IPS-20b (cell line): ENCODE data around the gene UBAP2L.

Source experiments
- H3K27ac ChIP-seq: one replicate; pipeline ENCODE4 v1.5.1; 2013; ENCODE audit warnings: low read length
- H3K27me3 ChIP-seq: 2 replicates; pipeline ENCODE4 v1.6.1; 2013; ENCODE audit warnings: mild to moderate bottlenecking, low read length, inconsistent platforms; ENCODE audit not compliant: insufficient read depth
- H3K36me3 ChIP-seq: 2 replicates; pipeline ENCODE4 v1.6.1; 2013; ENCODE audit warnings: low read depth, mild to moderate bottlenecking, inconsistent platforms, low read length, moderate library complexity; ENCODE audit not compliant: insufficient read depth
- H3K4me1 ChIP-seq: 2 replicates; pipeline ENCODE4 v1.6.1; 2013; ENCODE audit warnings: mild to moderate bottlenecking, control low read depth, inconsistent platforms, low read length, moderate library complexity; ENCODE audit not compliant: insufficient read depth
- H3K4me3 ChIP-seq: 2 replicates; pipeline ENCODE4 v1.5.1; 2013; ENCODE audit warnings: mild to moderate bottlenecking, low read length, inconsistent platforms
- H3K9ac ChIP-seq: 2 replicates; pipeline ENCODE4 v1.6.1; 2013; ENCODE audit warnings: low read depth, mild to moderate bottlenecking, inconsistent platforms, low read length, moderate library complexity
- H3K9me3 ChIP-seq: 2 replicates; pipeline ENCODE4 v1.6.1; 2013; ENCODE audit warnings: mild to moderate bottlenecking, low read depth, low read length, inconsistent platforms; ENCODE audit not compliant: insufficient read depth

The UBAP2L gene

DNA sequence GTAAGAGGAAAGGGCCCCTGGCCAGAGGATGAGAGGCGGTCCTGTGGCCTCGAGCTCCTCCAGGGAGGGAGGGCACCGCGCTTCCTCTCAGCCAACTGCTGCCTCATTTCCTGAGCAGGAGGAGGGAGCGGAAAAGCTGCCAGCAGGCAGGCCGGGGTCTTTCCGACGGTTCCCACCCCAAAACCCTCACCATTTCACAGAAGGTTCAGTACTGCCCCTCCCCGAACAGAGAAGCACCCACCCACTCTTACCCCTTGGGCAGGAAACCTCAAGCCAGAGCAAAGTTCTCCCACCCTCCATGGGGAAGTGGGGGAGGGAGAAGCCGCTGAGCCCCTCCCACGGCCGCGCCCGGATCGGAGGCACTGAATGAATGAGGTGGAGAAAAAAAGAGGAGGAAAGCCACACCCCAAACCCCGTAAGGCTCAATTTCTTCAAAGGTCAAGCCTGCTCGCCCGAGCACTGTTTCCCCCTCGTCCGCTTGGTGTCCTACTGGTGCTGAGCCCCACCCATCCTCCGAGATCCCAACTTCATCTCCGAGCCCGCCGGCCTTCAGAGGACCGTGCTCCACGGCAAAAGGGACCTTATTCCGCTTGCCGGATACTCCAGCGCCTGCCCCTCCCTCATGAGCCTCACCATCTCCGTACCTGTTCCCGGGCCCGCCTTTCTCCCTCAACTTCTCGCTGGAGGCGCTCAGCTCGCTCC is 38.3 kb upstream of the UBAP2L start:
- Histone ChIP-seq H3K27ac (peak overlapping the region; percentile 2), H3K27me3 (no peaks in the 10 kb centered on the region), H3K9me3 (no peaks in the 10 kb centered on the region), H3K9ac (peak overlapping the region; percentile 81), H3K4me1 (peaks cover 43% of the 10 kb centered on the region), H3K36me3 (peaks cover 29% of the 10 kb centered on the region; the same call in 1 of the 2 replicates), H3K4me3 (peak overlapping the region; percentile 83)

DNA sequence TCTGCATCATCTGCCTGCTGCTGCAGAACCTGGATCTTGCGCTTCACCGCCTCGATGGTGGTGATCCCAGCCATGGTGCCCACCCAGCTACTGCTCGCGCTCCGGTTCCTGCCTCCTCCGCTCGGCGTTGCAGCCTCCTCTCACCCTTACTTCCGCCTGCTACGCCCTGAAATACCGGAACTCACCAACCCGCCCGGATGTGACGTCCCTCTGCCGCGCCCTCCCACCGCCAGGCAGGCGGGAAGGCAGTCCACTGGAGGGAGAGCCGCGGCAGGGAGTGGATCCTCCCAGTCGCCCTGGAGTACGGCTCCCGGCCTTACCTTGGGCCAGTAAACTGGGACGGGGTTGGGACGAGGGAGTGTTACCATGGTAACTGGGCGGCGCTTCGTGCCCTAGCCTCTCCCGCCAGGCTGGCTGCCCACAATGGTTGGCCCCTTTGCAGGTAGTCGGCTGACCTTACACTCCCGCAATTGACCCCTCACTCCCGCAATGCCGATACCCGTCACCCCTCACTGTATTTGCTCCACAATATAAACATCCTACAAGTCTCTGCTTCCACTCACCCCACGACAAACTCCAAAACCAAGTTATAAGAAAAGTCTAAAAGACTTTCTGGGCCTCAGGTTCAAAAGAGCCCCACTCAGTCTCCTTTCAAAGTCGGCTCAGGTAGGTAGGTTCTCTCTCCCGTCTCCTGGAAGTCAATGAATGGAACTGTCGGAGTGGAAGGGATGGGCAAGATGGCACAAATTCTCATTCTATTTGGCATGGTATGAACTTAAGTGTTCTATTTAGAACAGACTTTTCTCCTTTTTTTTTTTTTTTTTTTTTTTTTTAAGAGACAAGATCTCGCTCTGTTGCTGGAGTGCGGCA is 37.5 kb upstream of the UBAP2L start:
- Histone ChIP-seq H3K9me3 (no peaks in the 10 kb centered on the region), H3K4me1 (peaks cover 43% of the 10 kb centered on the region), H3K9ac (peak overlapping the region; percentile 86), H3K27me3 (no peaks in the 10 kb centered on the region), H3K36me3 (peaks cover 21% of the 10 kb centered on the region; the same call in 1 of the 2 replicates), H3K27ac (peak overlapping the region; percentile 73), H3K4me3 (peak overlapping the region; percentile 83)

DNA sequence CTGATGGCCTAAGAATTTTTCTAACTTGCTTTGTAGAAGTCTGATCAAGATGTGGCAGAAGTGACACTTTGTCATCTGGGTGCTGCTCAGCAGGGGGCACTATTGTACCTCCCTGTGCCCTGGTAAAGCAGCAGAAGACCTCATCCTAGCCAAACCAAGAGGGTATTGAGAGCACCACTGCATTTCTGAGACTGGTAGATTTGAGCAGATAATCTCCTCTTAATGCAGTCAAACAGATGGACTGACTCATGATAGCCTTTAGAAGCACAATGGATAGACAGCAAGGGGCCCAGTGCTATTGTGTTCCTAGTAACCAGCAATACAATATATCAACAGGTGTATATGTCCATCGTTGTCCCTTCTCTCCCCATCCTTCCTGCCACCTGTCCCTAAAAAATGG is 34.6 kb upstream of the UBAP2L start:
- Histone ChIP-seq H3K4me1 (peaks cover 24% of the 10 kb centered on the region; the same call in 1 of the 2 replicates), H3K9ac (peak overlapping the region; percentile 66; the same call in 1 of the 2 replicates), H3K4me3 (peak overlapping the region; percentile 43), H3K27ac (peak overlapping the region; percentile 63), H3K27me3 (no peaks in the 10 kb centered on the region), H3K36me3 (no peaks in the 10 kb centered on the region), H3K9me3 (no peaks in the 10 kb centered on the region)

DNA sequence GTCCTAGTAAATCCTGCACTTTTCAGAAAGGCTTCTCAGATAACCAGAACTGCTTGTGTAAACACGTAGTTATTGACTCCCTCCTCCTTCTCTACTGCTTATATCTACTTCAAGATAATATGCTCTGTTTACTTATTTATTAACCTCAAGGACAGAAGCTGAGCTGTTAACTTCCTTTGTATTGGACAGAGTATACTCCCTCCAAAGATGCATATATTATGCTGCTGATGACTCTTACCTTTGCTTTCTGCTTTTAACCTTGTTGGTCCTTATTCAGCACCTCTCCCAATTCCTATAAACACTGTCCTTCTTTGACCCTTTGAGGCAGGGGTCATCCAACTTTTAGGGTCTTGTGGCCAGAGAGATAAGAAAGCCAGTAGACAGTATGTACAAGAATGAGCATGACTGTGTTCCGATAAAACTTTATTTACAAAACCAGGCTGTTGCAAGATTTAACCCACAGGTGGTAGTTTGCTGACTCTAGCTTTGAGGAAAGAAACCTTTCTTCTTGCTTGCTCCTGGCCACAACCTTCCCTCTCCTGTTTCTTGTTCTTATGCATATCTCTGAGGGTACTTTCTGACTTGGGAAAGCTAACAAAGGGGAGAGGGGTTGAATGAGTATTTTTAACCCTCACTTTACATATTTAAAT is 33.8 kb upstream of the UBAP2L start:
- Histone ChIP-seq H3K27me3 (no peaks in the 10 kb centered on the region), H3K36me3 (no peaks in the 10 kb centered on the region), H3K4me3 (peak overlapping the region; percentile 43), H3K4me1 (peaks cover 21% of the 10 kb centered on the region; the same call in 1 of the 2 replicates), H3K9ac (peak overlapping the region; percentile 66; the same call in 1 of the 2 replicates), H3K9me3 (no peaks in the 10 kb centered on the region), H3K27ac (peak overlapping the region; percentile 63)

DNA sequence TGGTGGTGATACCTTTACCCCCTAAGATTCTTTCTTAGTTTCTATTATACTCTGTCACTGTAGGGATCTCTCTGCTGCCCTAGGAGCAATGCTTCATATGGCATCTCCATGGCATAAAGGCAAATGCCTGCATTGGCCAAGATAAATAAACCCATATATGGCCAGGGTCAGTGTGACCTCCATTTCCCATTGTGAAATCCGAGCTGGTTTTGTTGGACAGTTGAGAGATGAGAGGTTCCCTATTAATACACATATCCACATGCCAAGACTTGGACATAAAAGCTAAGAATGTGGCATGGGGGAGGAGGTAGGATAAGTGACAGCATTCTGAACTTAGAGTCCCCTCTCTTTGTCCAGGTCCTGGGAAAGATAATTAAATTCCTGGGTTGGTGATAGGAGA is 30.2 kb upstream of the UBAP2L start:
- no peaks in the 10 kb centered on the region for H3K9me3 ChIP-seq

DNA sequence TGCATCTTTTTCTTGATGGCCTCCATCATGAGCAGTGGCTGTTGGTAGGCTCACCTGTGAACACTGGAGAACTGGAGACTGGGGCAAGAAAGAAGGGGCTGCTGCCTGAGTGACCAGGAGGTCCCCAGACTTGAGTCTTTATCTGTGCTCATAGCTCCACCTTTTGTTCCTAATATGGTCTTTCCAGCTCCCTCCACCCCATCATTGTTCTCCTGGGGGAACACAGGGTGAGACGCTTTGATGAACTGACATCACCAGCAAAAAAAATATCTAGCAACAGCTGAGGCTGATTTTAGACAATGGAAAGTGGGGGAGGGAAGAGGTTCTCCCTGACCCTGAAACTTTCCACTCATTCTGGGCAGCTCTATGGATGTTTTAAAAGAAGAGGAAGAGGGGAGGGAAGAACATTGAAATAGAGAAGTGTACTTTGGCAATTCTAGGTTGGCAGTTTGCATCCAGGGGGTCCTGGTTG is 28.7 kb upstream of the UBAP2L start, which contains the start of gene TPM3:
Gene TPM3 (minus strand): TSS at position 111 of the 472 bp plus-strand sequence. CDS start 82 bp downstream, at position 29.
- Histone ChIP-seq H3K27ac (no peak within 1 kb of the TSS), H3K4me3 (no peak within 1 kb of the TSS)

More for the DNA sequence above, 30.2 kb upstream of the UBAP2L start:
- peaks cover 24% of the 10 kb centered on the region; the same call in 1 of the 2 replicates for H3K4me1 ChIP-seq
- H3K9ac ChIP-seq = no peak overlapping the region
- no peak overlapping the region for H3K27ac ChIP-seq
- H3K27me3 ChIP-seq = peaks cover 10% of the 10 kb centered on the region; the same call in 1 of the 2 replicates
- no peaks in the 10 kb centered on the region for H3K36me3 ChIP-seq
- H3K4me3 ChIP-seq = no peak overlapping the region

DNA sequence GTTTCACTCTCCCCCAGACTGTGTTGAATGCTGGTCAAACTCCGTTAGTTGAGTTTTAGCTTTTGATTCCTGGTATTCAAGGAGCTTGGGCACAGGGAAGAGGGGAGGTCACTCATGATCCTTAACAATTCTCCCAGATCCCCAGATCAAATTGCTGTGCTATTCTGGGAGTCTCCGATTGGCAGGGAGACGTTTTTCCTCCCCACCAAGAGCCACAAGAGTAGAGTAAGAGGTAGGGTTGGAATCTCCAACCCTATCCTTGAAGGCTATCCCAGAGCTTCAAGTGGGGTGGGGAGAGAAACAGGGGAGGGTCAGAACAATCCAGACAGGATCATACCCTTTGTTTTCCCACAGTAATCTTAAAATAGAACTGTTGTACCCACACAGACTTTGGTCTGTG is 28.3 kb upstream of the UBAP2L start:
- Histone ChIP-seq H3K36me3 (no peaks in the 10 kb centered on the region), H3K4me1 (peaks cover 8% of the 10 kb centered on the region; the same call in 1 of the 2 replicates), H3K9me3 (no peaks in the 10 kb centered on the region), H3K27me3 (peaks cover 10% of the 10 kb centered on the region; the same call in 1 of the 2 replicates), H3K9ac (peak overlapping the region; percentile 40; the same call in 1 of the 2 replicates), H3K4me3 (no peak overlapping the region), H3K27ac (no peak overlapping the region)

More for the DNA sequence above, 28.7 kb upstream of the UBAP2L start, which contains the start of gene TPM3:
- H3K9ac ChIP-seq = peak within 1 kb of the TSS; percentile 40; the same call in 1 of the 2 replicates
- H3K4me1 ChIP-seq = peaks cover 12% of the 10 kb centered on the region; the same call in 1 of the 2 replicates
- H3K9me3 ChIP-seq = no peaks in the 10 kb centered on the region
- no peaks in the 10 kb centered on the region for H3K36me3 ChIP-seq
- H3K27me3 ChIP-seq = peaks cover 10% of the 10 kb centered on the region; the same call in 1 of the 2 replicates

DNA sequence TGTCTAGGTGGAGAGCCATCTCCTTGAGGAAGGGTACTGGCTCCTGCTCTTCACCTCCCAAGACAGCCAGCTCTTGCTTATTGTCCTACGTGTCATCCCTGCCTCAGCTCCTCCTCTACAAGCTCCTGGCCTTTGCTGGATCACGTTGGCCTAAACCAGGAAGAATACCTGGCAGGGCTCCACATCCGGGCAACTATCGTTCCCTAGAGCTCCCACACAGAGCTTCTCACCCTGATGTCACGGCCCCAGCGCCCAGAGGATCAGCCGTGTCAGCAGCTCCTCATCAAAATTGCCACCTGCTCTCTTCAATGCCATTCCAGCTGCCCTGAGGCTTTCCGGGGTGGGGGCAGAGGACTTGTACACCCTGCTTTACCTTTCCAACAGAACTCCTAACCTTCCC is 26.9 kb upstream of the UBAP2L start:
- Histone ChIP-seq H3K9me3 (no peaks in the 10 kb centered on the region), H3K9ac (no peak overlapping the region), H3K4me1 (peaks cover 3% of the 10 kb centered on the region; the same call in 1 of the 2 replicates), H3K4me3 (no peak overlapping the region), H3K27ac (no peak overlapping the region), H3K36me3 (no peaks in the 10 kb centered on the region), H3K27me3 (peaks cover 10% of the 10 kb centered on the region; the same call in 1 of the 2 replicates)

DNA sequence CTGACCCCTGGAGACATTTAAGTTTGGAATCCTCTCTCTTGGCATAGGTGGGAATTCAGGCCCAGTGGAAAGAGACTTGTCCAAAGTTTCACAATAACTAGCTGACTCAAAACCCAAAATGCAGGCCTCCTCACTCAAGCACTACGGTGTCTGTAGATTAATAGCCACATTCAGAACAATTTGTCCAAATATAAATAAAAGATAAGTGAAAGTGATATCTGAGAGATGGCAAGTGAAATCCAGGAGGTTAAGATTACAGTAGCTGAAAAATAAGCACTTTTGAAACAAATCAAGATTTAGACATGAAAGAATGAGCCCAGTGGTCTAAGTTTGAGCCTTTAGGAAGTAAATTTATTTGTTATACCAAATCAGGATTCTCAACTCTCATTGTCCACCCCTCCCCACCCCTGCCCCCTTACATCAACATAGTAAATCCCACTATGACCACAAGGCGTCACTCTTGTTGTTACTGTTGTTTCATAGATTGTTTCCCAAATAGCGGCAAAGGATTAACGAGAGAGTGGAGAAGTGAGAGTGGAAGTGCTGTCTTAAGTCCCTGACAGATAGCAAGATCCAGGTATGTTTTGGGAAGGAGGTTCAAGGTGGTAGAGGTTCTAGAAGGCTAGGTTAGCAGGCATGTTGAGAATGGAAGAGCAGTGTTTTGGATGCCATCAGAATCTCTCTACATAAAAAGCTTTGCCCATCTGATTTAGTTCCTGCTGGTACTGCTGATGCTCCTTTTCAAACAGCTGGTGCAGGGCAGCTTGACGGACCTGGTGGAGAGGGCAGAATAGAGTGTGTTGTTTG is 21.8 kb upstream of the UBAP2L start:
- no peaks in the 10 kb centered on the region; the same call in 1 of the 2 replicates for H3K4me1 ChIP-seq
- no peaks in the 10 kb centered on the region for H3K27me3 ChIP-seq
- H3K9ac ChIP-seq = 0 out of 2 replicates have a peak overlapping the region, but pooled peaks have one; percentile 5
- peak overlapping the region; percentile 27; the same call in 1 of the 2 replicates for H3K4me3 ChIP-seq
- no peak overlapping the region for H3K27ac ChIP-seq
- H3K9me3 ChIP-seq = no peaks in the 10 kb centered on the region
- no peaks in the 10 kb centered on the region for H3K36me3 ChIP-seq

DNA sequence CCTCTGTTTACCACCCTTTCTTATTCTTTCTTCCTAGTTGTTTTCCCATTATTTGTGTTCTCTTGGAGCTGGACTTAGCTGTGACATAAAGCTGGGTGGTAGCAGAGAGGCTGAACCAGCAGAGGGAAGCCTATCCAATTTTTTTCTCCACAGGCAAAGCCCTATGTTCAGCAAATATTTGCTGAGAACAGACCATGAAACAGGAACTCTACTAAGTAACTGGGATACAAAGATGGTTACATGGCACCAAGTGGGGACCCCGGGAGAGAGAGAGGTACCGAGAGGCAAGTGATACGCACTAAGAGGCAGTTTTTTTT is 21.2 kb upstream of the UBAP2L start:
- Histone ChIP-seq H3K4me1 (no peaks in the 10 kb centered on the region; the same call in 1 of the 2 replicates), H3K36me3 (no peaks in the 10 kb centered on the region), H3K4me3 (0 out of 2 replicates have a peak overlapping the region, but pooled peaks have one; percentile 27), H3K9me3 (no peaks in the 10 kb centered on the region), H3K27me3 (no peaks in the 10 kb centered on the region), H3K9ac (0 out of 2 replicates have a peak overlapping the region, but pooled peaks have one; percentile 5), H3K27ac (no peak overlapping the region)
